Common myeloid progenitor, CD34-positive (primary cell): ENCODE results near the gene ZDHHC24.
A peak's percentile ranks its signal among the peaks of the same experiment; 100 is the strongest.

Experiments
- CTCF ChIA-PET: fragments of 350-600 bp; sonication (Branson Sonifier 250); formaldehyde crosslinking; loops from one replicate; lab custom pipeline; 2021; ENCODE audit warnings: antibody characterized with exemption; lab: Charles Lee
- POLR2A ChIA-PET: fragments of 350-600 bp; sonication (Branson Sonifier 250); formaldehyde crosslinking; loops from one replicate; lab custom pipeline; 2021; ENCODE audit warnings: antibody characterized with exemption; lab: Charles Lee
- DNase-seq, 3 donors: peaks; one replicate each; pipeline versions ENCODE4 v3.0.0 to v3.0.0-alpha.2; 2013
- H3K27ac ChIP-seq, 2 experiments: 1 replicate in 1 of 2; 2 replicates in 1 of 2; pipeline ENCODE4 v1.7.0; 2013; ENCODE audit warnings: inconsistent platforms in 2 of 2, low read length in 2 of 2, mild to moderate bottlenecking in 2 of 2, low read depth in 1 of 2, moderate library complexity in 1 of 2; ENCODE audit not compliant: severe bottlenecking in 2 of 2, insufficient read depth in 1 of 2, poor library complexity in 1 of 2
- H3K27me3 ChIP-seq, 5 experiments: replicated peaks in 2 of 5; 1 replicate in 3 of 5; 2 replicates in 2 of 5; pipeline versions ENCODE4 v1.6.1 to v1.7.0; 2013; ENCODE audit warnings: low read length in 4 of 5, mild to moderate bottlenecking in 2 of 5, moderate library complexity in 2 of 5, inconsistent platforms in 1 of 5; ENCODE audit not compliant: insufficient read depth in 5 of 5, control insufficient read depth in 4 of 5
- H3K36me3 ChIP-seq, 4 experiments: 1 replicate in 2 of 4; 2 replicates in 2 of 4; pipeline versions ENCODE4 v1.6.1 to v1.7.0; 2013; ENCODE audit warnings: low read length in 3 of 4, control low read depth in 1 of 4, mild to moderate bottlenecking in 1 of 4; ENCODE audit not compliant: control insufficient read depth in 4 of 4, insufficient read depth in 4 of 4
- H3K4me1 ChIP-seq, 4 experiments: 1 replicate in 3 of 4; 2 replicates in 1 of 4; pipeline versions ENCODE4 v1.6.1 to v1.7.1; 2013; ENCODE audit warnings: low read length in 3 of 4, mild to moderate bottlenecking in 3 of 4, control low read depth in 1 of 4, inconsistent platforms in 1 of 4, moderate library complexity in 1 of 4; ENCODE audit not compliant: control insufficient read depth in 4 of 4, insufficient read depth in 4 of 4; ENCODE audit errors: control extremely low read depth in 1 of 4
- H3K4me3 ChIP-seq, 7 experiments: 1 replicate in 4 of 7; 2 replicates in 3 of 7; pipeline versions ENCODE4 v1.5.1 to v1.7.0; 2013; ENCODE audit warnings: mild to moderate bottlenecking in 7 of 7, low read length in 6 of 7, moderate library complexity in 6 of 7, inconsistent platforms in 2 of 7, low read depth in 2 of 7, control low read depth in 1 of 7; ENCODE audit not compliant: insufficient read depth in 4 of 7, control insufficient read depth in 1 of 7; ENCODE audit errors: extremely low read depth in 1 of 7
- H3K9me3 ChIP-seq, 5 experiments: 1 replicate in 4 of 5; 2 replicates in 1 of 5; pipeline versions ENCODE4 v1.6.1 to v1.7.1; 2013; ENCODE audit warnings: low read length in 4 of 5, mild to moderate bottlenecking in 2 of 5, inconsistent platforms in 1 of 5, low read depth in 1 of 5, moderate library complexity in 1 of 5; ENCODE audit not compliant: control insufficient read depth in 4 of 5, insufficient read depth in 2 of 5; ENCODE audit errors: control extremely low read depth in 1 of 5
- WGBS: methylation state at CpG from one replicate; pipeline ENCODE4 v1.1.5; 2013; ENCODE audit not compliant: insufficient coverage; 5-methylcytosine and 5-hydroxymethylcytosine counted together

The ZDHHC24 gene

DNA sequence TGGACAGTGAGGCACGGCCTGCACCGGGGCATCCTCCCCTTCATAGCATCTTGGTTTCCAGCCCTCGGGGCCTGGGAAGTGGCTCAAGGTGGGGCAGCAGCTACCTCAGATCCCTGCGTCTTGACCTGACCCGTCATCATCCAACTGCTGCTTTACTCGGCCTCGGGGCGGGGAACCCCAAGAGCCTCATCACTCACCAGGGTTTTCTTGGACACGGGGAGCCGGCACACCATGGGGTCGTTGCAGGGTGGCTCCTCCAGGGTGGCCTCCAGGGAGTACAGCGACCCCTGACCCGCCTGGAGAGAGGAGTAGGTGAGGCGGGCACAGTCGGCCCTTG lies 21.9 kb upstream of the ZDHHC24 start:
- DNase-seq = no peak
- ChIA-PET POLR2A (no interaction called here), CTCF (interaction anchor here (0.9 to 3.9 kb wide), 11 partner anchors 9 to 269 kb away, joined by 3 to 14 read pairs (median 3); partner anchors contain the start of genes ACTN3 and ZDHHC24)
- Histone ChIP-seq H3K4me3 (peak overlapping the region in 6 of 7 experiments; percentile 37 to 77 (median 66)), H3K4me1 (peaks cover 0 to 14% (median 10%) of the 10 kb centered on the region in 4 experiments), H3K27me3 (peaks cover 0 to 2% (median 0%) of the 10 kb centered on the region in 5 experiments), H3K36me3 (peaks cover 0 to 18% (median 3%) of the 10 kb centered on the region in 4 experiments), H3K9me3 (no peaks in the 10 kb centered on the region), H3K27ac (no peak overlapping the region)
- 77% methylated on average over 11 of the region's 15 CpGs for WGBS

- ChIA-PET CTCF (interaction anchor here (1.3 to 3.9 kb wide), 2 partner anchors 14 to 78 kb away, joined by 3 to 14 read pairs; no protein-coding TSS in a partner anchor), POLR2A (interaction anchor here (0.6 kb wide), 1 partner anchor 286 kb away, joined by 3 read pairs; no protein-coding TSS in a partner anchor)
- peaks cover 0 to 20% (median 5%) of the 10 kb centered on the region in 4 experiments for H3K36me3 ChIP-seq
- H3K27ac ChIP-seq = no peak overlapping the region
- DNase-seq = no peak
- WGBS = 100% methylated on average over 5 of the region's 8 CpGs
- peaks cover 0 to 14% (median 10%) of the 10 kb centered on the region in 4 experiments for H3K4me1 ChIP-seq
- H3K27me3 ChIP-seq = peaks cover 0 to 2% (median 0%) of the 10 kb centered on the region in 5 experiments
- no peaks in the 10 kb centered on the region for H3K9me3 ChIP-seq
- H3K4me3 ChIP-seq = no peak overlapping the region
Observed at GRCh38 chr11:66566221-66566620, 20.4 kb upstream of the ZDHHC24 start.

GRCh38 chr11:66564984-66565383 lies 19.1 kb upstream of the ZDHHC24 start:
- peaks cover 0 to 4% (median 0%) of the 10 kb centered on the region in 5 experiments for H3K27me3 ChIP-seq
- H3K9me3 ChIP-seq = no peaks in the 10 kb centered on the region
- peaks cover 0 to 20% (median 5%) of the 10 kb centered on the region in 4 experiments for H3K36me3 ChIP-seq
- H3K4me1 ChIP-seq = peaks cover 0 to 14% (median 10%) of the 10 kb centered on the region in 4 experiments
- CTCF ChIA-PET = interaction anchor here (1.0 to 1.3 kb wide), 2 partner anchors 13 to 77 kb away, joined by 3 to 4 read pairs; no protein-coding TSS in a partner anchor
- DNase-seq = no peak
- 95% methylated on average over 4 of the region's 5 CpGs for WGBS
- no peak overlapping the region for H3K27ac ChIP-seq
- no peak overlapping the region for H3K4me3 ChIP-seq
- POLR2A ChIA-PET = no interaction called here

GRCh38 chr11:66564538-66564937 lies 18.7 kb upstream of the ZDHHC24 start:
- Histone ChIP-seq H3K36me3 (peaks cover 0 to 20% (median 5%) of the 10 kb centered on the region in 4 experiments), H3K4me3 (no peak overlapping the region), H3K4me1 (peaks cover 0 to 14% (median 10%) of the 10 kb centered on the region in 4 experiments), H3K27ac (no peak overlapping the region), H3K27me3 (peaks cover 0 to 4% (median 0%) of the 10 kb centered on the region in 5 experiments), H3K9me3 (no peaks in the 10 kb centered on the region)
- POLR2A ChIA-PET = no interaction called here
- 96% methylated on average over 13 of the region's 14 CpGs for WGBS
- CTCF ChIA-PET = interaction anchor here (1.0 kb wide), 1 partner anchor 14 kb away, joined by 4 read pairs; no protein-coding TSS in a partner anchor
- DNase-seq = no peak

GRCh38 chr11:66563832-66564231 lies 18.0 kb upstream of the ZDHHC24 start:
- H3K27ac ChIP-seq = no peak overlapping the region
- DNase-seq = no peak
- ChIA-PET POLR2A (no interaction called here), CTCF (interaction anchor here (1.0 to 2.1 kb wide), 3 partner anchors 14 to 115 kb away, joined by 3 to 11 read pairs (median 3); no protein-coding TSS in a partner anchor)
- no peak overlapping the region for H3K4me3 ChIP-seq
- H3K27me3 ChIP-seq = peaks cover 0 to 5% (median 4%) of the 10 kb centered on the region in 5 experiments
- no peaks in the 10 kb centered on the region for H3K9me3 ChIP-seq
- peaks cover 0 to 17% (median 12%) of the 10 kb centered on the region in 4 experiments for H3K4me1 ChIP-seq
- WGBS = 93% methylated on average over 6 of the region's 10 CpGs
- H3K36me3 ChIP-seq = peaks cover 0 to 20% (median 5%) of the 10 kb centered on the region in 4 experiments

DNA sequence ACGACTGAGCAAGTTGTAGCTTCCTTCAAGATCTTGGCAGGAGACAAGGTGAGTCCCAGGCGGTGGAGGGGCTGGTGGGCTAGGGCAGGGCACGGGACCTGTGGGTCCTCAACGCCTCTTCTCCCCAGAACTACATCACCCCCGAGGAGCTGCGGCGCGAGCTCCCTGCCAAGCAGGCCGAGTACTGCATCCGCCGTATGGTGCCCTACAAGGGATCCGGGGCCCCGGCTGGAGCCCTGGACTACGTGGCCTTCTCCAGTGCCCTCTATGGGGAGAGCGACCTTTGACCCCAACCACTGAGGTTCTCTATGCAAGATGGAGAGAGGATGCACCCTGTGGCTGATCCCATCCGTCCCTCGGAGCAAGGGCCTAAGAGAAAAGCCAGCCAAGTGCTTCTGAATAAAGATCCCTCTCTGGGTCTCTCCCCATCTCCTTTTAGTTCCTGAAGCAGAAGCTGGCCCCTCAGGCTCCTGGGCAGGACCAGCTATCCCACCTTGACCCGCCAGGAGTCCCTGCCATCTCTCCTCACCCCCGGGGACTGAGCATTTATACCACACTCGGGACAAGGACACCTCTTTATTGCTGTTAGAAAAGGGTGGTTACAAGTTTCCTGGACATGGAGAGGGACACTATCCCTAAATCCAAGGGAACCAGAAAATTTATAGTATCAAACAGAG lies 17.2 kb upstream of the ZDHHC24 start:
- Histone ChIP-seq H3K9me3 (no peaks in the 10 kb centered on the region), H3K4me3 (no peak overlapping the region), H3K27me3 (peaks cover 0 to 12% (median 4%) of the 10 kb centered on the region in 5 experiments), H3K27ac (no peak overlapping the region), H3K4me1 (peaks cover 0 to 10% (median 6%) of the 10 kb centered on the region in 4 experiments), H3K36me3 (peaks cover 0 to 20% (median 5%) of the 10 kb centered on the region in 4 experiments)
- no peak for DNase-seq
- ChIA-PET POLR2A (no interaction called here), CTCF (interaction anchor here (1.0 to 2.1 kb wide), 4 partner anchors 10 to 116 kb away, joined by 3 to 11 read pairs (median 4); no protein-coding TSS in a partner anchor)
- 96% methylated on average over 20 of the region's 20 CpGs for WGBS
